Measurements from ENCODE around the gene ATP8A2.
"Not testable (repeated sequence)": the region's sequence is repeated elsewhere in the genome, so short reads cannot be mapped to it uniquely, and the experiment has no call there.

Gene ATP8A2

DNA sequence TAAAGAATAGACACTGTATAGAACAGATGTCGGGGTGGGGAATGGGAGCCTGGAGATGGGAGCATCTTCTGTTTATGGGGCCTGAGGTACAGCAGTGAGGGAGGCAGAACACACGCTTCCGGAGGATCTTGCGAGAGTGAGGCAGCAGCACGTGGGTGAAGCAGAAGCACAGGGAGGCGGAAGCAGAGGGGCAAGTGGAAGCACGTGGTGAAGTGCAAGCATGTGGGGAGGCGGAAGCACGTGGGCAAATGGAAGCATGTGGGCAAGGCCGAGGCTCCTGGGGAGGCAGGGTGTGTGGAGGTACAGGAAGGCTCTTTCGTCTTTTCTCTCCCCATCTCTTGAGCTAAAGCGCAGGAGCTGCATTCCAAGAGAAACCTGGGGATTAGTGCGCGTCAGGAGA lies 198.4 kb downstream of the ATP8A2 start:
- DNase-seq: no peak

DNA sequence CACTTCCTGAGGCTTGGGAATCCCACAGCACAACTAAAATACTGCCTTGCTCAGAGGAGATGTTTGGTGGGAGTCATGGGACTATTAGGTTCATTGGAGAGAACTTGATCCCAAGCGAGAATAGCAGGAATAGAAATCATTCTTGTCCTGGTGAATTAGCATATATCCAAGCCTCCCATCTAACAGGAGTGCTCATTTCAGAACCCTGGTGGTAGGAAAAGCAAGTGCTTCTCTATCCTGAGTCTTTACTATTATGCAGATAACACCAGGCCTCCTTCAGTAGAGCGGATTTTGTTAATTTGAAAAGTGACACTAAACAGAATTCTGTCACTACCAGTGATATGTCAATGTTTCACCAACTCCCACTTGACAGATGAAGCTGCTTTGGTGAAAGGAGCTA lies 199.5 kb downstream of the ATP8A2 start:
- no peak for DNase-seq

DNA sequence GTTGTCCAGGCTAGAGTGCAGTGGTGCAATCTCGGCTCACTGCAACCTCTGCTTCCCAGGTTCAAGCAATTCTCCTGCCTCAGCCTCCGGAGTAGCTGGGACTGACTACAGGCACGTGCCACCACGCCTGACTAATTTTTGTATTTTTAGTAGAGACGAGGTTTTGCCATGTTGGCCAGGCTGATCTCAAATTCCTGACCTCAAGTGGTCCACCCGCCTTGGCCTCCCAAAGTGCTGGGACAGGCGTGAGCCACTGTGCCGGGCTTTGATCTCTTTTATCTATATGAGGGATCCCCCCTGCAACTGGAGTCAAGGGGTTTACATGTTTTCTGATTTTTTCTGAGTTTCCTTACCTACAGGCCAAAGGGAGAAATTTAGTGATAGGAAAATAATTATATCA lies 200.4 kb downstream of the ATP8A2 start:
- not testable (repeated sequence) for DNase-seq

DNA sequence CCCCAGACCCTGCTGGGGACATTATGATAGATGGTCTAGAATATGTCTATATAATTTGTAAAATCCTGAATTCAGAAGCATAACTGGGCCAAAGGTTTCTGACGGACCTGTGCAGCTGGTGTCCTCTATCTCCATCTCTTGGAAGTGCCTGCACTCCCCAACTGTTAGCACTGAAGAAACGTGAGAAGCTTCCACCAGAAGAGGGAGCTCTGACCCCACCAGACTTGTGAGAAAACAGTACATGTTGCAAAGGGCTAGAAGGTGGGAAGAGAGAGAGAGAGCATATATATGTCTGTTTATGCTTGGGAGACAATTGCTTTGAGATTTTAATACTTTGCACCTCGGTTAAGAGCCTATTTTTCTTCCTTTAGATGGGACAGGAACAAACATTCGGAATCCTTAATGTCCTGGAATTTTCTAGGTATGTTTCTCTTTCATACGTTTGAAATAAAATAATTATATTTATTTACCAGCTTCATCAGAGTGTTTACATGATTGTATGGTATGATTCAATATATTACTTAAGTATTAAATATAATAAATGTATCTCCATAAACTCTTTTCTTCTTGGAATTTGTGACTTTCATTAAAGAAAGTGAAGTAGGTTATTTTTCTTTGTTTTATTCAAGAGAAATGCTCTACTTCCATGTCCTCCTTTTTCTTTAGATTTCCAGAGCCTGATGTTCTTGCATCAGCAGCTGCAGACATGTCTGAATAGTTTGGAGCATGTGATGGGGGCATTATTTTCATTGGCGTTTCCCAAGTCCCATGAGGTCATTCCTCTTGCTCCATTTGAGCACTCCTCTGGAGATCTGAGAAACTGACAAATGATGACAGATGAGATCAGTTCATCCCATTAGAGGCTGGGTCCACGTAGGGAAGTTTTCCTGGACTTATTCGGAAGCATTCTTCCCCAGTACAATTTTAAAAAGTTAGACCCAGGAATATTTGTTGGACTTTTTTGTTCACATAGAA lies 202.9 kb downstream of the ATP8A2 start:
- DNase-seq: peak; percentile 69 to 74

DNA sequence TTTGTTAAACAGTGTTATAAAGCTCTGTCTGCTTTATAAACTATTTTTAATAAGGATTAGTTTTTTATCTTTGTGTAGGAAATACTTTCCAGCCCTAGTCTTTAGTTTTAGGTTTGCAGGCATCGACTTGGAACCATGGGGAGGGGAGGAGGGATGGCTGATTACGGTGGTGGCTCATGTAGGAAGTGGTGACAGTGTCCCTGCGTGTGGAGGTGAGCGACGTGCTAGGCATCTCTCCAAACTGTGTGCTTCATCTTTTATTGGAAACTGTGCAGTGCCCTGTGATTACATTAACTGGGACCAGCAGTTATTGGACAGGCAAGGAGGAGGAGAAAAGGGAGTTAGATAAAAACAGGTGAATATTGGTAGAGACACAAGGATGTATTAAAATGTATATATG lies 203.8 kb downstream of the ATP8A2 start:
- no peak for DNase-seq

DNA sequence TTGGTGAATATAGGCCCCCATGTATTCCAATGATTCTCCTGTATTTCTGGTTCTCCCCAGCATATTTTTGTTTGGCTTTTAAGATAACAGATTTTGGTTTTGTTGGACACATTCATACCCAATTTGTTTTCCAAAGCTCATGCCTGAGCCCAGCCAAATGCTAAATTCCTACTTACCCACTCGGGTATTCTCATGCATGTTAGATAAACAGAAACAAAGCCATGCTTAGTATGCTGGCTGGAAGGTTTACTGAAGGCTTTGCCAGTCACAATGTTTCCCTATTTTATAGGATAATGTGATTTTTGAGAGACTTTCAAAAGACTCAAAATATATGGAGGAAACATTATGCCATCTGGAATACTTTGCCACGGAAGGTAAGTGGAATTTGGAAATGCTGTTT lies 206.8 kb downstream of the ATP8A2 start:
- no peak for DNase-seq

DNA sequence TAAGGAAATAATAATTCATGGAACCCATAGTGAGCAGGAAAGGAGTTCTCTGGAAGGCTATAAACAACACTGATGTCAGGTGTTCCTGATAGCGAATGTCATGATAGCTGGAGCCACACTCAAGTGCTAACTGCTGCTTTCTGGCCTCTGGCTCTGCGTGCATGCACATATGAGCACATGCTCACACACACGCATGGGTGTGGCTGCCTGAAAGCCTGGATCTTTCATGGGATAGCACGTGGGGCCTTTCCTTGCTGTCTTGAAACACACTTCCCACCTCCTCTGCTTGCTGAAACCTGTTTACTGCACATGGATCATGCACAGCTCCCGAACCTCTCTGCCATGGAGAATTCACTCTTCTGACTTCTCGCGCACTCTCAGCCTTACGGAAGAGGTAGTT lies 207.4 kb downstream of the ATP8A2 start:
- no peak for DNase-seq

DNA sequence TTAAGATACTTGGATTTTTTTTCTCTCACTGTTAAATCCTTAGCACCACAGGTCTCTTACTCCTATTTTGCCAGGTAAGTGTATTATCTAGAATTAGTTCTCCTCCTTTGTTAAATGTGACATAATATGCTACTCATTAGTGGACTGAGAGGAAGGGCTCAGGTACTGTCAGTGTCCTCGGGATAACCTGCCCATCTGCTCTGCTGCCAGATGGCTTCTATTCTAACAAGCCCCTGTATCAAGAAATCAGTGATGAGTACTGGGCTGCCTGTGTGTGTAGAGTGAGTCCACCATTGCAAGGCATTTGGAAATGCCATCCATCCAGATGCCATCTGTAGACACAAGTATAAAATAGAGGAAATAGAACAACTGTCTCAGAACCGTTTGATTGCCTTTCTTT lies 209.6 kb downstream of the ATP8A2 start:
- no peak for DNase-seq

DNA sequence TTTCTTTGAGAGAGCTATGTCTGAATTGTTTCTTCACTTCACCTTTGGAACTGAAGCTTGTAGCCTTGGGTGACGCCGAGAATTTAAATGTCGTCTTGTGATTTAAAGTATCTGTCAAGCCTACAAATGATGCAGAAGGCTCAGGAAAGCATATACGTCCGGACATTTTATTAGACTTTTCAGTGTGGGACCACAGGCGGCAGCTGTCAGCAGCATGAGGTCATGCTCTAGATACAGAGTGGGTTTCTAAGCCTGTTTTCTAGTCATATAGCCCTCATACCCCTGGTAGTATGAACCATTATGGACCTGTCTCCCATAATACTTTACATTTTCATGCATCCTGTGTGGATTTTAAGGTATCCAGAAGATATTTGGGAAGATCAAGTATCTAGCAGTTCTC lies 212.3 kb downstream of the ATP8A2 start:
- DNase-seq: no peak

DNA sequence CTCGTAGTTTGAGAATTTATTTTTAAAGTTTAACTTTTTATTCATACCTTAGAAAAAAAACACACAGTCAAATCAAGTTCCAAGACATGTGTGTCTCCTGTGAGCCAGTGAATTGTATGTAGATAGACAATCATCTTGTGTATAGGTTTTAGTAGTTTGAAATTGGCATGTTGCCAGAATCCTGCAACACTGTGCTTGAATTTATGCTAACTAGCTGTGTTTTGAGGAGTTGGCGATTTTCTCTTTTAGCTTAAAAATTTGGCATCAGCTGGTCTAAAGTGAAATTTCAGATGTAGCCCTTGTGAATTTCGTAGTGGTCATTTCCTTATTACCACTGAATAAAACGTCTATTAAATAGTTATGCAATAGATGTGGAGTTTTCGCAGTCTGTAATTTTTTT lies 213.2 kb downstream of the ATP8A2 start:
- no peak for DNase-seq

DNA sequence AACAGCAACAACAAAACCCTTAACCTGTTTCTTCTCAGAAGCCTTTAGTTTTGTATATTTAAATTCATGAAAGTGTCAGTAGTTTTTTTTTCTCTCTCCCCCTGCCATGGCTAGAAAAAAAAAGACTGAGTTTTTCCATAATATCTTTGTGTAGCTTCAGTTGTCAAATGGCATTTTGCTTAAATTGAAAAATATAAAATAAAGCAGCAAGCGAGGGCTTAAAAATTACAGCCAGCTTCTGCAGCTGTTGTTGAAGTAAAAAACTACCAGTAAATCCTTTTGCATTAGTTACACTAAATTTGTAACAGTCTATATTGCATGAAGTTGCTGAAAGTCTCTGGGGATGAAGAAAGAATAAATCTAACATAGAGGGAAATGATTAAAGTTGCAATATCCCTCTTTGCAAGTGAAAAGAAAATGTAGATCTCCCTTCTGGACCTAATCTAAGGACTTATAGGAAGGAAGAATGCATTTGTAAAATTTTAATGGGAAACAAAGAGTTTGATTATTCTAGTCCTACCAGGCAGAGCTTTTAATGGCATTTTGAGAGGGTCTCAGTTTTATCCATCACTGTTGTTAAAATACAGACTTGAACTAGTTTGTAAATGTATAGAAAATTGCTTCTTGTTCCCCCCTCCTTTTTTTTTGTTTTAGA lies 215.7 kb downstream of the ATP8A2 start:
- DNase-seq: no peak

DNA sequence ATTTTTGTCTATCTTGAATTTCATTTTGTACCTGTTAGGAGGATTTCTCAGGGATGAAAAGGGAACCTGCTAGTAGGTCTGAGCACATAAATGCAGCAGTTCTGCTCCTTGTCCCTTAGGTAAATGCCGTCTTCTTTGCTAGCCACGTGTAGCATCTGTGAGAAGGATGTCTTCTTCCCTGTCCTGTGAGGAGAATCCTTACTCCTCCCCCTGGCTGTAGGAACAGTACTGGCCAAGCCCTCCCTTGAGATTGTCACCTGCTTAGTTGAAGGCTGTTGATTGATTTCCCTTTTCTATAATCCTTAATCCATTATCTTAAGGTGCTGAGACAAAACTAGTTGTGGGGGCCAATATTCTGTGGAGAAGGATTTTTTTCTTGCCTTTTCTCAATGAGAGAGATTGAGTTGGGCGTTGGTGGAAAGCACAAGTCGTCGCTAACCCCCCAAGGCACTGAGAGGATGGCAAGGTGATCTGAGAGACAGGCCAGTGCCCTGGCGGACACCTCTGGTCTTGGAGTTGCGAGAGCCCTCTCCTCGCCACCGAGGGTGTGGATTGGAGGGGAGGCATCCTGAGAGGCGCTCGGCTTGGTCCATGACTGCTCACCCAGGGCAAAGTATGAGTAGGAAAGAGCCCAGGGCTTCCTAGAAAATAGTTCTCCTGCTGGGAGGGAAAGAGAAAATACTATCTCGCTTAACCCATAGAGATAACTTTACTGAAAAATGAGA lies 216.7 kb downstream of the ATP8A2 start:
- DNase-seq: no peak

DNA sequence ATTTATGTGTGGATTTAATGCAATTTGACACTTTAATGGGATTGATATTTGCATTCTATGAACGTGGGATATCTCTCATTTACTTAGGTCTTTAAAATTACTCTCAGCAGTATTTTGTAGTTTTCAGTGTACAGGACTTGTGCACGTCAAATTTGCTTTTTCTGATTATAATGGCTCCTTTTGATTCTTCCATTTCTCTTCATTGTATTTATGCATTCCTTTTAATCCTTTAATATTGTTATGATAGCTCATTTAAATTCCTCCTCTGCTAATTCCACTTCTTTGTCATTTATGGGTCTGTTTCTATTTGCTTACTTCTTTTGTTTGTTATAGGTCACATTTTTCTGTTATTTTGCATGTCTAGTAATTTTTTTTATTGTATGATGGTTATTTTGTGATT lies 226.6 kb downstream of the ATP8A2 start:
- no peak for DNase-seq

DNA sequence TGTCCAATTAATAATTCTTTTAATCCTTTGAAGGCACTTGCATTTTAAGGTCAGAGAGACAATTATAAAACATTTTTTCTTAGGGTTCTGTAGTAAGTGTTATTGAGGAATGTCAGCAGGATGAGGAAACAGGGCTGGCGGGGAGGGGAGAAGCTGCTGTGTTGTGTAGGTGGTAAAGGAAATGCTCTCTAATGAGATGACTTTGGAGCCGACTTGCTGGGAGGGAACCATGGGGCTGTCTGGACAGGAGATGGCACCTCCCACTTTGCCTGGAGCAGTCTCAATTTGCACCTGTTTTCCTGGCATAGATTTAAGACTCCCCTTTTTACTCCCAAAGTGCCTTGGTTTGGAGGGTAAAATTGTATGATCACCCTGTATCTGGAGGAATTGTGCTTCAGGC lies 230.4 kb downstream of the ATP8A2 start:
- DNase-seq: no peak

DNA sequence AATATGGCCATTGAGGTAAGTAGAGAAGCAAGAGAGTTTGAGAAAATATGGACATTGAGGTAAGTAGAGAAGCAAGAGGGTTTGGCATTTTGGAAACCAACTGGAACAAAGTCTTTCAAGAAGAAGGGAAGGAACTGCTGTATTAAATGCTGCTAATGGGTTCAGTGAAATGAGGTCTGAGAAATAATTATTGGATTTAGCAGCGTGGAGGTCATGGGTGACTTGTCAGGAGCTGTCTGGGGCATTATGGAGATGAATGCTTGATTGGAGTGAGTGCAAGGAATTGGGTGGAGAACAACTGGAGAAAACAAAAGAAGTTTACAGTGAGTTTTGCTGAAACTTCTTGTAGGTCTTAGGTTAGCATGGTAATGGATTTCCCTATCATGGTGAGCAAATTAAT lies 232.3 kb downstream of the ATP8A2 start:
- DNase-seq: no peak

DNA sequence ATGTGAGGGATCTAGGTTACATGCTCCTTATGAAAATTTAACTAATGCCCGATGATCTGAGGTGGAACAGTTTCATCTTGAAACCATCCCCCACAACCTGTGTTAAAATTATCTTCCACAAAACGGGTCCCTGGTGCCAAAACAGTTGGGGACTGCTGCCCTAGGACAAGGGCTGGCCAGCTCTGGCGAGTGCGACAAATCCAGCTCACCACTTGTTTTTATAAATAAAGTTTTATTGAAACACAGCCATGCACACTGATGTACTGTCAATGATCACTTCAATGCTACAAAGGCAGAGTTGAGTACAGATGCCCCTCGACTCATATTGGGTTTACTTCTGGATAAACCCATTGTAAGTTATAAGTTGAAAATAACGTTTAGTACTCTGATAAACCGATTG lies 235.3 kb downstream of the ATP8A2 start:
- no peak for DNase-seq

DNA sequence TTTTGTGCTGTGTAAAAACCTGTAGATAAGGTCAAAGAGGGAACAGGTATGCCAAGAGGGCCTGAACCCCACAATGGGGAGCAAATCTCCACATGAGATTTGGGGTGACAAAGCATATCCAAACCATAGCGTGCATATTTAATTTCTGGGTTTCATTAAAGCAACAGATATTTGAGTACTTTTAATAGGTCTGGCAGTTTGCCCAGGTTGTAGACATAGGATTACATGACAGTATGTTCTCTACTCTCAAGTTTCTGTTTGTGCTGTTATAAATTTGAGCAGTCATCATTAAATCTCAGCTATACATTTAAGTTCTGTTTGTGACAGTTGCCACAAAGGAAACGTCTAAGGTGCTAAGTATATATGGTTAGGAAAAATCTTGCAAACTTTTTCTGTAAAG lies 236.4 kb downstream of the ATP8A2 start:
- DNase-seq: no peak

DNA sequence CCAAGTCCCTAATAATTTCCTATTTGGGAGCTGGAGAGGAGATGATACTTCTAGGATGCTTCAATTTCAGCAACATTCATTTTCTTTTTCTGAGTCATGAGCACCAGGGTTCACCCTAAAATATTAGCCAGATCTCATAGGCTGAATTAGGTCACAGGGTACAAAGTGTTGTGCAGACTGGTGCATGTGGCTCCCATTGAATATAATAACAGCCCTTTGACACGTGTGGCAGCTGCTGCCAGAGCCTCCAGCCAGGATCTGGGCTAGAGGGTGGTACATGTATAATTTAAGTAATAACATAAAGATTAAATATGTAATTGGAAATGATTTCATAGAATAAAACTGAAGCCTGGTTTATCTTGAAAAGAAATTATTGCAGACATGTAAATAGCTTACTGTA lies 244.9 kb downstream of the ATP8A2 start:
- DNase-seq: no peak

DNA sequence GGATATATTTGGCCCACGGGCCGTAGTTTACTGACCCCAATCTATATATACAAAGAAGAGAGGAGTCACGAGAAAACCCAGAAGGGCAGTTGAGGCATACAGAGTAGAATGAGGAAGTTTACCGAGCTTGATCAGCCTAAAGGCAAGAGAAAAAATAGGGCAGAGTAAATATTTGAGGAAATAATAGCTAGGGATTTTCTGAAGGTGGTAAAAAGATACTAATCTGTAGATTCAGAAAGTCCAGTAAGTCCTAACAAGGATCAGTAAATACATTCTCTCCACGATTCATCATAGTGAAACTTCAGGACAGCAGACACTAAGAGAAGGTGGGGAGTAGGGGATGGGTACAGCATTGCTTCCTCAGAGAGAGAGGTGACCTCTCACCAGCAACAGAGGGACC lies 248.1 kb downstream of the ATP8A2 start:
- DNase-seq: no peak

DNA sequence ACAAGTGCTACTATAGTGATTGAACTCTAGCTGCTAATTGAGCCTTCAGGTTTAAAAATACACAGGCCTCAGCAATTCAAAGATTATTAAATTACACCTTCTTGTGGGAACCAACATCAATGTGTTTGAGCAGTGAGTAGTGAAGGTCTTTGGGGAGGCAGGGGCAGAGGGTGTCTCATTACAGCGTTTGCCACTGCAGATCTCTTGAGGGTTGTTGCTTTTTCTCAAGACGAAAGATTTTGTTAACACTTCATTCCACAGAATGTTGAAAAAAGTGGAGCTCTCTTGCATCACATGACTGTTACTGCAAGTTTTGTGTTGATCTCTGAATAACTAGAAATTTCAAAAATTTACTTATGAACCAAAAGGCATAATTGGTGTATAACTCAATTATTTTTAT lies 253.6 kb downstream of the ATP8A2 start:
- no peak for DNase-seq

DNA sequence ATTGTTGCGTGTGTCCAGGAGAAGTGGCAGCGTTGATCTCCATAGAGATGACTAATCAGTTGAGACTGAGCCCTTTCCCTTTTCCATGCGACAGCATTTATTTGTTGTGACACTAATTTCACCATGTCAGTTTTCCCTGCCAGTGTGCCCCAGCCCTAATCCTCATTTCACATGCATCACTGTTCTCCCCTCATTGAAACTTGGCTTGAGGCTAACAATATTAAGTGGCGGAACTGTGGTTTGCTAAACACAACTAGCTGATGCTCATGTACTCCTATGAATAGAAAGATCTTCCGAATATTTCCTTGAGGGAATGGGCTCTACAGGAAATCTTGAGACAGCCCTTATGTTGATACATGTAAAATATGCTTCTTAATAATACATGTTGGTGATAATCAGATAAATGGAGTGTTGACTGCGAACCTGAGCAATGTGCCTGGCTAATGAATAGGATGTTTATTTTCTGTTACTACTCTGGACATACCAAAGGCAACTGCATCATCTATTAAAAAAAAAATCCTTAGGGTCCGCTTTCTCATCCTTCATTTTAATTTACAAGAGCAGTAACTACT lies 258.6 kb downstream of the ATP8A2 start:
- DNase-seq: no peak

DNA sequence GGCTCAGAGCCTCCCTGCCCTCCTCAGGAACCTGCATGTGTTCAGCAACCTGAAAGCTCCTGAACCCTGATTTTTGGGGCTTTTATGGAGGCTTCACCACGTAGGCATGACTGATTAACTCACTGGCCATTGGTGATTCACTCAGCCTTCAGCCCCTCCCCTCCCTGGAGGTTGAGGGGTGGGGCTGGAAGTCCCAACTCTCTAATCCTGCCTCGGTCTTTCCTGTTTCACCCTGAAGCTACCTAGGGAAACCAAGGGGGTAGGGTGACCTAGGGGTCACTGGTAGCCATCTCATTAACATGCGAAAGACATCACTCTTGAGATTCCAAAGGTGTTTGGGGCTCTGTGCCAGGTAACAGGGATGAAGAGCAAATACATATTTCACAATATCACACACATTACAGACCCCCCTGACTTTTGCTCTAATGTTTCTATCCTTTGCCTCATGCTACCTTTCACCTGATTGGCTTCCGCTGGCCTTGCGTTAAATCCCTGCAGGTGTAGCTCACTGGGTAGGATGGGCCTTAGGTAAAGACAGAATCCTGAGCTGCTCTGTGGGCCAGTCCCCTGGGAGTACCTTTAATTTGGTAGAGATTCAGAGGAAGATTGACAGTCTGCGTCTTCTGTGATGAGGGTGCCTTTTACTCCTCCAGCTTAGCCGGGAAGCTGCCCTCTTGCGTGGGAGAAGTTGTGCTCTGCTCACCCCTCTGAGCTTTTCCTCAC lies 260.6 kb downstream of the ATP8A2 start:
- no peak for DNase-seq

DNA sequence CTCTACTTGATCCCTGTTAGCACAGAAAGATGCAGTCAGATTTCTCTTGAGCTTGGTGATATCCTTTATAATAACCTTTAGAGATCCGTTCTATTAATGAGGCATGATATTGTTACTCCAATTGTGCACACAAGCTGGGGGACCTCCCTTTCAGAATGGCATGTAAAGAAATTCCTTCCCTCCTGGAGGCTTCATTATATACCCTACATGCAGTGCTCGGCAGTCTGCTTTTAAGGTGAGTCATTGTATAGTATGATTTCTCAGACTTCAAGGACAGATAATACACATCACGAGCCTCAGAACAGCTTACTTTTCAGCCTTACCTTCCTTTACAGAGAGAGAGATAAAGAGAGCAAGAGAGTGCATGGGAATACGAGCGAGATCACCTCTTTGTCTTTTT lies 261.3 kb downstream of the ATP8A2 start:
- DNase-seq: no peak
